K562 (cell line): ENCODE data around the gene SLC15A5. TPM values are rescaled to one million over a fixed set of nuclear protein-coding genes. Genes with fewer than 3 reads are reported as not detected.

Experiments used
- ATAC-seq: fragments of 200-7000 bp; cut with Tn5 transposase; 3 replicates; pipeline ENCODE4 v1.9.1; 2020; ENCODE audit warnings: moderate library complexity
- BruUV-seq: library from RNA; stranded (reverse); fragments of 400-500 nt; replicated peaks from 2 replicates; lab custom pipeline; 2021; lab: Mats Ljungman, UMichigan
- CTCF ChIA-PET: fragments of 300-600 bp; formaldehyde crosslinking; extraction: SDS; loops from one replicate; lab custom pipeline; 2021; ENCODE audit warnings: low intra/inter-chr PET ratio; lab: Yijun Ruan, JAX
- POLR2A ChIA-PET: fragments of 300-600, 350-650 bp; sonication (Branson Sonifier 250); formaldehyde crosslinking; extraction: SDS; loops from one replicate; lab custom pipeline; 2021; ENCODE audit warnings: antibody characterized with exemption, inconsistent platforms; lab: Yijun Ruan, JAX
- DNase-seq, 4 experiments: peaks; one replicate each; pipeline versions ENCODE4 v3.0.0 to v3.0.0-alpha.2; 2011 to 2018; ENCODE audit warnings: low spot score in 3 of 4, mixed read lengths in 3 of 4; ENCODE audit errors: extremely low read depth in 1 of 4
- FAIRE-seq: peaks from 2 replicates; lab custom pipeline; 2011; peaks lifted over from hg19 to GRCh38; lab: Jason Lieb, UNC
- H2AFZ ChIP-seq: 2 replicates; pipeline ENCODE4 v1.6.0; 2011; ENCODE audit warnings: low read depth, low read length, control low read depth, inconsistent platforms
- H3K27ac ChIP-seq: fragments of 200-600 bp; 3 replicates; pipeline ENCODE4 v1.8.0; 2011; ENCODE audit warnings: low read depth, mild to moderate bottlenecking, control low read depth, inconsistent platforms, low read length, moderate library complexity, mixed read lengths; ENCODE audit errors: extremely low read depth
- H3K27me3 ChIP-seq, 2 experiments: fragments of 300-600 bp in 1 of 2; 2 replicates in 1 of 2; 3 replicates in 1 of 2; pipeline versions ENCODE4 v1.6.0 to v1.8.0; 2011; ENCODE audit warnings: inconsistent platforms in 2 of 2, low read length in 2 of 2, mild to moderate bottlenecking in 1 of 2, mixed read lengths in 1 of 2, moderate library complexity in 1 of 2; ENCODE audit not compliant: control insufficient read depth in 2 of 2, insufficient read depth in 2 of 2
- H3K36me3 ChIP-seq: fragments of 300-600 bp; 3 replicates; pipeline ENCODE4 v1.8.0; 2011; ENCODE audit warnings: mild to moderate bottlenecking, low read length, inconsistent platforms; ENCODE audit not compliant: control insufficient read depth, insufficient read depth
- H3K4me1 ChIP-seq, 2 experiments: fragments of 200-600 bp in 1 of 2; replicated peaks in 1 of 2; 2 replicates in 1 of 2; 3 replicates in 1 of 2; pipeline versions ENCODE4 v1.5.1 to v1.8.0; 2011; ENCODE audit warnings: inconsistent platforms in 2 of 2, low read length in 2 of 2, mild to moderate bottlenecking in 1 of 2, mixed read lengths in 1 of 2, moderate library complexity in 1 of 2; ENCODE audit not compliant: control insufficient read depth in 2 of 2, insufficient read depth in 2 of 2
- H3K4me2 ChIP-seq: 2 replicates; pipeline ENCODE4 v1.6.1; 2011; ENCODE audit warnings: low read length, control low read depth, inconsistent platforms, mixed read lengths; ENCODE audit not compliant: insufficient read depth
- H3K4me3 ChIP-seq: fragments of 200-600 bp; sonication (generic), shearing (Covaris generic); 2 replicates; pipeline ENCODE4 v1.5.1; 2016; ENCODE audit warnings: control low read depth, inconsistent platforms
- H3K79me2 ChIP-seq: fragments of 200-600 bp; 3 replicates; pipeline ENCODE4 v1.8.0; 2011; ENCODE audit warnings: low read length, inconsistent platforms; ENCODE audit not compliant: control insufficient read depth, insufficient read depth
- H3K9ac ChIP-seq, 2 experiments: 2 replicates each; pipeline versions ENCODE4 v1.6.0 to v1.6.1; 2011; ENCODE audit warnings: low read depth in 2 of 2, low read length in 2 of 2, control low read depth in 1 of 2, inconsistent platforms in 1 of 2, mild to moderate bottlenecking in 1 of 2, mixed read lengths in 1 of 2; ENCODE audit not compliant: insufficient read depth in 1 of 2
- H3K9me1 ChIP-seq: one replicate; pipeline ENCODE4 v1.6.0; 2011; ENCODE audit warnings: inconsistent platforms, mild to moderate bottlenecking, low read length, moderate library complexity; ENCODE audit not compliant: control insufficient read depth, insufficient read depth
- H3K9me3 ChIP-seq: replicated peaks from 2 replicates; pipeline ENCODE4 v1.5.1; 2011; ENCODE audit warnings: low read depth, low read length, inconsistent platforms; ENCODE audit not compliant: control insufficient read depth, insufficient read depth
- H4K20me1 ChIP-seq: replicated peaks from 2 replicates; pipeline ENCODE4 v1.6.1; 2011; ENCODE audit warnings: low read length, inconsistent platforms, mixed read lengths; ENCODE audit not compliant: control insufficient read depth, insufficient read depth
- CCAR2 ChIP-seq: fragments of 200-400 bp; formaldehyde crosslinking; IDR thresholded peaks from 2 replicates; pipeline ENCODE4 v1.6.1; 2017; ENCODE audit warnings: mild to moderate bottlenecking, low read depth, low read length
- DMBX1 ChIP-seq: fragments of 250-450 bp; sonication (Bioruptor Pico); IDR thresholded peaks from 2 replicates; pipeline ENCODE4 v1.8.0; 2022; ENCODE audit warnings: inconsistent platforms, mild to moderate bottlenecking, moderate library complexity, borderline replicate concordance
- GTF2A2 ChIP-seq: IDR thresholded peaks from 2 replicates; pipeline ENCODE4 v1.6.1; 2016; ENCODE audit warnings: mild to moderate bottlenecking, missing genetic modification characterization, missing compliant biosample characterization
- SMAD1 ChIP-seq: fragments of 150-350 bp; IDR thresholded peaks from 2 replicates; pipeline ENCODE4 v1.6.1; 2014; ENCODE audit warnings: low read length, low read depth; ENCODE audit not compliant: partially characterized antibody
- ZNF830 ChIP-seq: fragments of 250-450 bp; sonication (Bioruptor Pico); IDR thresholded peaks from 2 replicates; pipeline ENCODE4 v1.5.0; 2021; ENCODE audit warnings: mild to moderate bottlenecking
- WGBS: fragments of 100-300 bp; shearing (Covaris generic); methylation state at CpG from one replicate; pipeline ENCODE4 v1.1.6; 2016; ENCODE audit warnings: low coverage, mixed read lengths; ENCODE audit not compliant: insufficient coverage; ENCODE audit errors: missing lambda C conversion rate; 5-methylcytosine and 5-hydroxymethylcytosine counted together
- in situ Hi-C: fragments of 300-500 bp; cut with MboI; formaldehyde crosslinking; loops from 4 replicates; pipeline ENCODE4 v1.15.0; 2018; ENCODE audit warnings: inconsistent platforms, mixed read lengths
- intact Hi-C: fragments of 100-400 bp; cut with micrococcal nuclease; formaldehyde crosslinking; loops from 2 replicates; pipeline ENCODE4 v1.14.2; 2022
- polyA plus RNA-seq, 8 experiments: library from polyadenylated mRNA; depleted of rRNA in 4 of 8; stranded (reverse) in 5 of 8; unstranded in 3 of 8; fragments of >200 nt; fragmentation: Nextera tagmentation in 2 of 8; fragmentation: Illumina TruSeq in 1 of 8; extraction: Ambion mirVana in 2 of 8; extraction: Trizol in 1 of 8; gene quantifications; 2 replicates each; pipeline versions ENCODE4 v1.2.1 to v1.2.3, GENCODE V29; 2011 to 2014; ENCODE audit warnings: inconsistent platforms in 1 of 8, missing spikeins in 1 of 8
- total RNA-seq, 7 experiments: library from RNA; depleted of rRNA in 6 of 7; stranded (reverse); fragments of >200 nt in 6 of 7; fragmentation: Illumina TruSeq in 2 of 7; extraction: Trizol in 2 of 7; gene quantifications; 2 replicates each; pipeline versions ENCODE4 v1.2.1 to v1.2.3, GENCODE V29; 2011 to 2021; ENCODE audit warnings: low replicate concordance in 1 of 7
- TF ChIP-seq, protein P1 (sequence below), 2 experiments: fragments of 450-650 bp; IDR thresholded peaks; 2 replicates each; pipeline ENCODE4 v1.6.1; 2016
- TF ChIP-seq, protein P2 (sequence below): fragments of 250-450 bp; sonication (Bioruptor Pico); IDR thresholded peaks from 2 replicates; pipeline ENCODE4 v1.5.0; 2020; ENCODE audit warnings: mild to moderate bottlenecking, borderline replicate concordance
- TF ChIP-seq, protein P3 (sequence below): sonication (generic); formaldehyde crosslinking; IDR thresholded peaks from 2 replicates; pipeline ENCODE4 v1.8.1; 2022; ENCODE audit warnings: missing genetic modification reagents

The SLC15A5 gene
- total and polyA plus RNA-seq, 9 of the 15 experiments (the other 6 are each of a cell fraction or from before 2014, with no cell fraction given), result not detected

DNA sequence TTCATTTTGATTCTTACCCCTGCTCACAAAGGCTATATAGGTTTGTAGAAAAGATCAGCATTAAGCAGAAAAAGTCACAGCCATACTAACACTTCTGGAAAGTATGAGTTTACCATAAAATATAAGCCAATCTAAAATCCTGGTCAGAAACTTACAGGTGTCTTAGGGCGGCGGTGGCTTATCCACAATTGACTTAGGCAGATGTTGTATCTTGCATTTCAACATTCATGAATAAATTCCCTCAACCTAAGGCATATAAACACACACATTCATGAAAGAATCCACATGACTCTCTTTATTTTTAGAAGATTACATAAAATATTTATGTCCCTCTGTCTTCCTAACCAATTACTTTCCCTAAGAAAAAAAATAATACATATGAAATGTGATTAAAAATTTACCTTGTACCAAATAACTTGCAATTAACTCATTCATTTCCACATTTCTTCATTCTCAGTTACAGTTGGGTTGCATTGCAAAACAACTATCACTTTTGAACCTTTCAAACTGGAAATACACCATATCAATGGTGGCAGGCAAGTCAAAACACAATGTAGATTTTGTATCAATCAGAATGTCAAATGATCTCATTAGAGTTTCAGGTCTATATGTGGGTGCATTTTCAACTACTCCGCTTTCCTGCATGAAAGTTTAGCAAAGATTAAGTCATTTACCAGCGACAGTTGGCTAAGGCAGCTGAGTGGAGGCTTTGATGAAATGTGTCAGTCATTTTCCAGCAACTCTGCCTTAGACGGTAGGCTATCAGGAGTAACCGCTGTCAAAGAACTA lies 124.4 kb downstream of the SLC15A5 start:
- no peak overlapping the region for H3K4me2 ChIP-seq
- no peak overlapping the region for H3K27ac ChIP-seq
- DNase-seq, result no peak
- no peaks in the 10 kb centered on the region for H3K79me2 ChIP-seq
- WGBS, result 3% methylated on average over 6 of the region's 6 CpGs
- H3K9ac ChIP-seq, result no peak overlapping the region
- H3K4me3 ChIP-seq, result no peak overlapping the region
- no TSS peak for BruUV-seq
- intact Hi-C loops (no loop called here), in situ Hi-C loops (no loop called here)
- ChIA-PET POLR2A (no interaction called here), CTCF (no interaction called here)
- FAIRE-seq, result no peak
- TF ChIP-seq, protein P1, sequence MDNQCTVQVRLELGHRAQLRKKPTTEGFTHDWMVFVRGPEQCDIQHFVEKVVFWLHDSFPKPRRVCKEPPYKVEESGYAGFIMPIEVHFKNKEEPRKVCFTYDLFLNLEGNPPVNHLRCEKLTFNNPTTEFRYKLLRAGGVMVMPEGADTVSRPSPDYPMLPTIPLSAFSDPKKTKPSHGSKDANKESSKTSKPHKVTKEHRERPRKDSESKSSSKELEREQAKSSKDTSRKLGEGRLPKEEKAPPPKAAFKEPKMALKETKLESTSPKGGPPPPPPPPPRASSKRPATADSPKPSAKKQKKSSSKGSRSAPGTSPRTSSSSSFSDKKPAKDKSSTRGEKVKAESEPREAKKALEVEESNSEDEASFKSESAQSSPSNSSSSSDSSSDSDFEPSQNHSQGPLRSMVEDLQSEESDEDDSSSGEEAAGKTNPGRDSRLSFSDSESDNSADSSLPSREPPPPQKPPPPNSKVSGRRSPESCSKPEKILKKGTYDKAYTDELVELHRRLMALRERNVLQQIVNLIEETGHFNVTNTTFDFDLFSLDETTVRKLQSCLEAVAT (IDR thresholded peaks at IDR 0.05), result no peak
- TF ChIP-seq, protein P2, sequence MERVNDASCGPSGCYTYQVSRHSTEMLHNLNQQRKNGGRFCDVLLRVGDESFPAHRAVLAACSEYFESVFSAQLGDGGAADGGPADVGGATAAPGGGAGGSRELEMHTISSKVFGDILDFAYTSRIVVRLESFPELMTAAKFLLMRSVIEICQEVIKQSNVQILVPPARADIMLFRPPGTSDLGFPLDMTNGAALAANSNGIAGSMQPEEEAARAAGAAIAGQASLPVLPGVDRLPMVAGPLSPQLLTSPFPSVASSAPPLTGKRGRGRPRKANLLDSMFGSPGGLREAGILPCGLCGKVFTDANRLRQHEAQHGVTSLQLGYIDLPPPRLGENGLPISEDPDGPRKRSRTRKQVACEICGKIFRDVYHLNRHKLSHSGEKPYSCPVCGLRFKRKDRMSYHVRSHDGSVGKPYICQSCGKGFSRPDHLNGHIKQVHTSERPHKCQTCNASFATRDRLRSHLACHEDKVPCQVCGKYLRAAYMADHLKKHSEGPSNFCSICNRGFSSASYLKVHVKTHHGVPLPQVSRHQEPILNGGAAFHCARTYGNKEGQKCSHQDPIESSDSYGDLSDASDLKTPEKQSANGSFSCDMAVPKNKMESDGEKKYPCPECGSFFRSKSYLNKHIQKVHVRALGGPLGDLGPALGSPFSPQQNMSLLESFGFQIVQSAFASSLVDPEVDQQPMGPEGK (CRISPR knock-in tag), result no peak
- TF ChIP-seq SMAD1, result no peak
- TF ChIP-seq GTF2A2 (tag), result no peak
- TF ChIP-seq DMBX1, result no peak
- no peak for TF ChIP-seq CCAR2
- no peak for TF ChIP-seq ZNF830
- TF ChIP-seq, protein P3, sequence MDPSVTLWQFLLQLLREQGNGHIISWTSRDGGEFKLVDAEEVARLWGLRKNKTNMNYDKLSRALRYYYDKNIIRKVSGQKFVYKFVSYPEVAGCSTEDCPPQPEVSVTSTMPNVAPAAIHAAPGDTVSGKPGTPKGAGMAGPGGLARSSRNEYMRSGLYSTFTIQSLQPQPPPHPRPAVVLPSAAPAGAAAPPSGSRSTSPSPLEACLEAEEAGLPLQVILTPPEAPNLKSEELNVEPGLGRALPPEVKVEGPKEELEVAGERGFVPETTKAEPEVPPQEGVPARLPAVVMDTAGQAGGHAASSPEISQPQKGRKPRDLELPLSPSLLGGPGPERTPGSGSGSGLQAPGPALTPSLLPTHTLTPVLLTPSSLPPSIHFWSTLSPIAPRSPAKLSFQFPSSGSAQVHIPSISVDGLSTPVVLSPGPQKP (CRISPR knock-in tag), result no peak
- H3K36me3 ChIP-seq, result no peaks in the 10 kb centered on the region
- no peak overlapping the region for H2AFZ ChIP-seq
- H4K20me1 ChIP-seq, result no peaks in the 10 kb centered on the region
- no peaks in the 10 kb centered on the region for H3K9me3 ChIP-seq
- no peak for ATAC-seq
- H3K4me1 ChIP-seq, result no peaks in the 10 kb centered on the region
- no peaks in the 10 kb centered on the region for H3K9me1 ChIP-seq
- H3K27me3 ChIP-seq, result no peaks in the 10 kb centered on the region
